WI38 (cell line): Measurements from ENCODE around the gene ERF.

Experiments used
- H3K4me3 ChIP-seq: 2 replicates; pipeline ENCODE4 v1.5.1; 2011; ENCODE audit warnings: low read depth, mild to moderate bottlenecking, control low read depth, low read length
- CTCF ChIP-seq: IDR thresholded peaks from 2 replicates; pipeline ENCODE4 v1.5.1; 2012; ENCODE audit warnings: low read depth, mild to moderate bottlenecking, control low read depth, low read length

Gene ERF

GRCh38 chr19:42224940-42225717, 29.8 kb downstream of the ERF start:
- H3K4me3 ChIP-seq = no peak overlapping the region
- TF ChIP-seq CTCF = no peak

GRCh38 chr19:42220751-42221097, 34.2 kb downstream of the ERF start:
- no peak for TF ChIP-seq CTCF

GRCh38 chr19:42219812-42220750, 34.8 kb downstream of the ERF start, which contains the start of gene ZNF526:
Gene ZNF526, plus strand, starts transcription at chr19:42220312. Its CDS starts 4,092 bp downstream, at chr19:42224404.
- peak within 1 kb of the TSS; percentile 98 for H3K4me3 ChIP-seq
- TF ChIP-seq CTCF = no peak

More at GRCh38 chr19:42220751-42221097, 34.2 kb downstream of the ERF start:
- peak overlapping the region; percentile 98 for H3K4me3 ChIP-seq

- peak within 1 kb of the TSS; percentile 96 for H3K4me3 ChIP-seq
- TF ChIP-seq CTCF = no peak
Observed at GRCh38 chr19:42217520-42218437, 37.1 kb downstream of the ERF start, which contains the start of gene DEDD2. Gene DEDD2, minus strand, starts transcription at chr19:42217677. Its CDS starts 670 bp downstream, at chr19:42217007.

- no peak for TF ChIP-seq CTCF
- peak overlapping the region; percentile 96 for H3K4me3 ChIP-seq
Observed at GRCh38 chr19:42216653-42217519, 38.0 kb downstream of the ERF start.
